GM19240 (cell line): ENCODE results near the gene NECTIN1.

Experiments used
- DNase-seq: peaks from one replicate; pipeline ENCODE4 v3.0.0; 2011; ENCODE audit warnings: low spot score; ENCODE audit not compliant: insufficient read length

NECTIN1 gene

DNA sequence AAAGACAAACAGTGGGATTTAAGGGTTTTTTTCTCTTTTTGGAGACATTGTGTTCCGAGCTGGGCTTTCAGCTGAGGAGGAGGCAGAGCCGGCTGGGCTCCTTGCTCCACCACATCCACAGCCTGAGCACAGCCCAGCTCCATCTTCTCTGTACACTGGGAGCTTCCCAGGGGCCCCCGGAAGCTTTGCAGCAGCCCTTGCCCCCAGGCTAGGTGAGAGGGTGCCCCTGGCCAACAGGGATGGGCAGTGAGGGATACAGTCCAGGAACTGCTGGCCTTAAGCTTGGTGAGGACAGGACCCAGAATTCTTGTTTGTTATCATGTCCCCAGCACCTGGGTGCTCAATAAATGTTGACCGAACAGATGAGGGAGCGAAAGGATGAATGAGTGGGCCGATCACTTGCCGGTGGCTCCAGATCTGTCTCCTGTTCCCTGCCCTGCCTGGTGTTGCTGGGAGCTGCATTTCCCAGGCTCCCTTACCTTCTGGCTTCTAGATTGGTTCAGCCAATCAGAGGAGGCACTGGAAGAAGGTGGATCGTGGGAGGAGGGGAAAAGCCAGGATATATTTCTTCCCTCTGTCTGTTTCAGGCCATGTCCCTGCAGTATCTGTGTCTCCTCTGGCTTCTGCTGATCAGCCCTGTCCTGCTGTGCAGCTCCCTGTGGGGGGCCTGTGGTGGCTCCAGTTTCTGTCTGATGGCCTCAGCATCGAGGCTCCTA is 26.5 kb upstream of the NECTIN1 start:
- DNase-seq = no peak

- DNase-seq = no peak
Measured at GRCh38 chr11:119754656-119755355, 25.8 kb upstream of the NECTIN1 start.

DNA sequence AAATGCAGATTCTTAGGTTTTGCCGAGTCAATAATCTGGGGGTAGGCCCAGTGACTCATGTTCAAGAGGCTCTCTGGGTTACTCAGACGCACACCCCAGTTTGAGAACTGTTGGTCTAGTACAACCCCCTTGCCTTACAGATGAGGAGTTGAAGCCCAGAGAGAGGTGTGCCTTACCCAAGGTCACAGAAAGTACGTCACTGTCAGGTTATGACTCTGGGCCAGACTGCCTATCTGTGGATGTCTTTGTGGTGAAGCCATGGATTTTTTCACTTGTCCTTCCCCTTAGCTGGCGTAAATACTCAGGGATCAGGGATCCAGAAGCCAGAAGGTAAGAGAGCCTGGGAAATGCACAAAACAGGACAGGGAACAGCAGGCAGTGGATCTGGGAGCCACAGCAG is 25.2 kb upstream of the NECTIN1 start:
- no peak for DNase-seq

DNA sequence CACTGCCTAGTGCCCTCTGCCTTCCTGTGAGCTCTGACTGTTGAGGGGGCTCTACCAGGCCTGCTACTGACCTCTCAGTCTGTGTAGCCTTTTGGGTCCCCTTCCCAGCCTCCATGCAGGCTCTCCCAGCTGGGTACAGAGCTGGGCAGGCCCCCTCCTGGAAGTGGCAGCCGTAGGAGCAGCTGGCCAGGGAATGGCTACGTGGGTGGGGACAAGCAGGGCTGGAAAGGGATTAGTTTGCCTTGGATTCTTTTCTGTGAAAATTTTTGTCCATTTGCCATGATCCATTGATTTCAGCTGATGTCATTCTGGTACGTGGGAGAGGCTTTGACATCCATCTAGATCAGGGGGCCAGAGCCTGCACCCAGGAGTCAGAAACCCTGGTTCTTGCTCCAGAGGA is 23.9 kb upstream of the NECTIN1 start:
- DNase-seq = no peak

GRCh38 chr11:119752345-119752871 is 23.4 kb upstream of the NECTIN1 start:
- DNase-seq = no peak

- no peak for DNase-seq
Measured at GRCh38 chr11:119750056-119750455, 21.1 kb upstream of the NECTIN1 start.

DNA sequence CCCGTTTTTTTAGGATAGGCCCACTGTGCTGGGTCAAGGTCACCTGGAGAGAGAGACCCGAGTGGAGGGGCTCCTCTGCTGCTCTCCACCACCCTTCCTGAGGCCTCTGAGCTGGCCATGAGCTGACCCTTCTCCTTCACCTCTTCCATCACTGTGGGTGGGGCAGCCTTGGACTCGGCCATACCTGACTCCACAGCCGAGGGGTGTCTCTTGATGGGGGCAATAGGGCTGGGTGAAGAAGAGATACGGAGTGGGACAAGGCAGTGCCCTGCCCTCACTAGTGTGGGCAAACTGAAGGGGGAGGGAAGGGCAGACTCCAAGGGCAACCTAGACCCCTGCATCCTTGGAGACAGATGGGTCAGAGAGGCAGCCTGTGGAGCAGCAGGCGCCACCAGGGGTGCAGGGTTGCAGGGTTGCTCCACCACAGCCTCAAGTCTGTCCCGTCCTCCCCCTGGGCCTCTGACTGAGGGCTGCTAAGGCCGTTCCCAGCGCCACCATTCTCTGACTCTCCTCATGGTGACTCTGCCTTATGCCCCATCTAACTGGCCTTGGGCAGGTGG is 20.1 kb upstream of the NECTIN1 start:
- no peak for DNase-seq

- DNase-seq = no peak
Measured at GRCh38 chr11:119747868-119748660, 19.1 kb upstream of the NECTIN1 start.

DNA sequence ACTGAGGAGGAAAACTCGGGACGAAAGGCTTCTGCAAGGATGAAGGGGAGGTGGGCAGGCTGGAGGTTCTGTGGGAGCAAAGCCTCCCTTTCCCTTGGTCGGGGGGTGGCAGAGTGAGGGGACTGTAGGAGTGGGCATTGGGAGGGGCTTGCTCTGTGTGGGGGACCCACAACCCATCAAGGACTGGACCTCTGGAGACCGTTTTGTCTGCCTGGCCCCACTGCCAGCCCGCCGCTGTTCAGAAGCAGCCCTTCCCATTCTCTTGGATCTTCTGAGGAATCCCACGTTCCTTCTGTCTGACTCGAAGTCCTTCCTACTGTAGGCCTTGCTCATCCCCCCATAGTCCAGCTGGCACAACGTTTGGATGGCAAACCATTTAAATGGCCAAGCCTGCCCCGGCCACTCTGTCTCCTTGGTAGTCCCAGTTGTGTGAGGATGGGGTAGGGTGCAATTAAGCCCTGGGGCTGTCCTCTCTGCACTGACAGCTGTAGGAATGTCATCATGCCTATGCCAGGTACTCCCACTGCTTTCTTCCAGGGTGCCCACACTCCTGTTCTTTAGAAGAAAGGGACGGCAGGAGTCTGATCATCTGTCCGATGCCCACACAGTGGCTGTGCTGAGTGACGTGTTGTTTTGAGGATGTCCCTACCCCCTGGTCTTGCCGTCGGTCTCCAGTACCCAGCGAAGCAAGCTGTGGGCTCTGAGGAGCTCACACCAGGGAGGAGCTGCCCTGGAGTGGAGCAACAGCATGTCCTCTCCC is 17.0 kb upstream of the NECTIN1 start:
- DNase-seq = no peak

DNA sequence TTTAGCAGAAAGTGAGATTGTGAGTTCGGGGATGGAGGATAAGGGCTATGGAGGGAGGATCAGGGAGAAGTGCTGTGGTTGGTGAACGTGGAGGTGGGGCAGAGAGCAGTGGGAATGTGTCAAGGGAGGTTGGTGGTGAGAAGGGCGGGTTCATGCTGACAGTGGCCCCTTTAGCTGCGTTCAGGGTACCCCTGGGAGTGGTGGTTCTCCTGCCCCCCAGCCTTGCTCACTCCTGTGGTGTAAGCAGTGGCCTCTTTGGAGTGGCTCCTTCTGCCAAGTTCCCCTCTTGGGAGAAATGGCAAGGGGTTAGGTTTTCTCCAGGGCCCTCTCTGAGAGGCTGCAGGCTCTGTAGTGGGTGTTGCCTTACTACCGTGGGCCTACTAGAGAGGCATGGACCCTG is 16.1 kb upstream of the NECTIN1 start:
- DNase-seq = no peak

- no peak for DNase-seq
Measured at GRCh38 chr11:119744577-119744976, 15.6 kb upstream of the NECTIN1 start.

GRCh38 chr11:119743006-119743405 is 14.0 kb upstream of the NECTIN1 start:
- no peak for DNase-seq

DNA sequence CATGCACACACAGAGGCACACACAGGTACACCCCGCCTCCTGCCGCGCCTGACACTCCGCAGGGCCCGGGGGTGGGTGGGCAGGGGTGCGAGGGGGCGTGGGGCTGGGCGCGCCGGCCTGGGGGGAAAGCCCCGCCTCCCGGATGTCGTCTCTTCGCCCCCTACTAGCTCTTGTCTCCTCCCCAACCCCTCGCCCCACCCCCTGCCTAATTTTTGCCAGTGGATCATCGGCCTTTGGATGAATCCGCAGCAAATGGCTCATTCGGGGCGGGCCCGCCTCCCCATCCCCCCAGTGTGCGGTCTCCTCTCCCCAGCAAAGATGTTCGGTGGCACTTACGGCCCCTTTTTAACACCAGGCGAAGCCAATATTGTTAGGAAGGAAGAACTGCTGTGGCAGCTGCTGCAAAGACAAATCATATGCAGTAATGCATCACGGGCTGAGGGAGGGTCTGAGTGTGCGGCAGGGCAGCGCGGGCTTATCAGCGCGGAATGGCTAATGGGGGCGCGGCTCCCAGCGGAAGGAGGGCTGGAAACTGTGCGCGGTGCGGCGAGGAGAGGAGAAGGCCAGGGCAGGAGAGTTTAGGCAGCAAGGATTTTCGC is 13.4 kb upstream of the NECTIN1 start:
- no peak for DNase-seq

- DNase-seq = peak; percentile 63
Measured at GRCh38 chr11:119741369-119742262, 12.6 kb upstream of the NECTIN1 start.

DNA sequence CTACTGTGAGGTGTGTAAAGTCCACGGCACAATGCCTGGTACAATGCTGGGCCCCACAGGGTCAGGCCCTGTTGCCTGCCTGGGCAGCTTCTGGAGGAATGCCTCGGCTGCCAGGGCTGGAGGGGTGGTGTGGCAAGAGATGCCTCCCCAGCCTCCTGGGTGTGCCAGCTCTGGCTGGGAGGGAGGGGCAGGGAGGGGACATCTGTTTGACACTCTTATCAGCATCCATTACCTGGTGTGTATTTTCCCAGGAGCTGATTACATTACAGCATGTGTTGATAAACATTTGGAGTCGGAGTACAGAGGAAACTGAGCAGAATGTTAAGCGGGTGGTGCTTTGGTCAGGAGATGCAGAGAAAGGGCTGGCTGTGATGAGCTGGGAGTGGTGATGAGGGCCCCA is 11.0 kb upstream of the NECTIN1 start:
- no peak for DNase-seq

DNA sequence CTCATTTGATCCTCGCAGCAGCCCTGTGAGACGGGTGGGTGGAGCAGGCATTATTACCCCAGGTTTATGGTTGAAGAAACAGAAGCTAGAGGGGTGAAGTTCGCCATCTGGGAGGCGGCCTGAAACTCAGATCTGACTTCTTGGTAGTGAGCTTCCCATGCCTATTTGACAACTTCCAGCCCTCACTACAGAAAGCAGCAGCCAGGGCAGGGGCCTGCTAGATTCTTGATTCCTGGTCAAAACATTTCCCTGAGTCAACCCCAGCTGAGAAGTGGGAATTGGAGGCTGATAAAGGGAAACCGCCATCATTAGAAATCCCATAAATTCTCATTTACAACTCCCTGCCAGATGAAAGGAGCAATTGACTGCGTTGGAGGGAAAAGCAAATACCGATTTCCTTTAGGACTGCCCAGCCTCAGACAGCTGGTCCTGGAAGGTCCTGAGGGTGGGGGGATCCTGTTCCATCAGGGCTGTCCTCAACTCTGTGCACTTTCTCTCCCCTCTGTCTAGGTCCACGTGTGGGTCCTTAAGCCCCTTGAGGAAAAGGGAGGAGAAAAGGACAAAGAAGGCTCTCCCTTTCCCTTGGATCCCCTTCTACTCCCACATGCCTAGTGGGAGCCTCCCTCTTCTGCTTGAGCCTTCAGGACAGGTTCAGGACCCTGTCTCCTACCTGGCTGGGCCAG is 10.2 kb upstream of the NECTIN1 start:
- no peak for DNase-seq

DNA sequence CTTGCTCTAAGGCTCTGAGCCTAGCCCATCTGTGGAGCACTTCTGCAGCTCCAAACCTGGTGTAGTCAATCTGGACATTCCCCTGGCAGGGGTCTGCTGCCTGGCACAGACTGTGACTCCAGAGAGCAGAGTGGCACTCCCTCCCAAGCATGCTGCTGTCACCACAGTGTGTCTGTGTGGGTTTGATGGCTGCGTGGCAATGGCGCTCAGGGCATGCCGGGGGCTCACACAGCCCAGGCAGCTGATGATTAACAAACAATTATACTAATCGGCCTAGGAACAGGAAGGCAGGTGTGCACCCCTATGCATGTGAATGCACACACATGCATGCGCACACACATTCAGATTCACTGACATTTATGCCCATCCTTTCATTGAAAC is 9.0 kb upstream of the NECTIN1 start:
- DNase-seq = no peak

DNA sequence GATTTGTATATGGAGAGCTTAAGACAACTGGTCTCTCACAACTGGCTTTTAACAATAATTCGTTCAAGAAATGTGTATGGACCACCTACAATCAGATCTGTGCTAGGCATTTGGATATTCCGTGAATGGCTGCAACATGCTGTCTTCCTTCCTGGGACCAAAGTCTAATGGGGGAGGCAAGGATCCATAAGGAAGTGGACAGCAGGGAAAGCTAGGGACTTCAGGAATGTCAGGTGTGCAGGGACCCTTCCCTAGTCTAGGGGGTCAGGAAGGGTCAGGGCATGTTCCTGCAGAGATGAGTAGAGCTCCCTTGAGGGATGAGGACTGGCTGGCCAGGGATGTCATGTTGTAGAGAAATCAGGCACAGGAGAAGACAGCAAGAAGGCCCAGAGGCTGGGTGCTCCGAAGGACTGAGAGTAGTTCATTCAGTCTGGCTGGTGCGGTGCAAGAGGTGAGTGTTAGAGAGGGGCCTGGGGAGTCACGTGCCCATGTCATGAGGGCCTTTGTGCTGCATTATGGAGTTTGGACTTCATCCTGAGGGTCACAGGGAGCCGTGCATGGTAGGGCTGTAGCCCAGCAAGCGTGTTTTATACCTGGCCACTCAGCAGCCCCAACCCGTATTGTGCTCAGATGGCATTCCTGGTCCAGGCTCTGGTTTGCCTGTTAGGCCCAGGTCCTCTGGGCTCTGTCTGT is 8.5 kb upstream of the NECTIN1 start:
- DNase-seq = no peak
